SK-N-SH treated with all-trans-retinoic acid at 6 μM for 48 hours (cell line): ENCODE results near the gene IL22RA2.

Source experiments
- ATAC-seq: fragments of 200-7000 bp; cut with Tn5 transposase; 3 replicates; pipeline ENCODE4 v1.9.1; 2020; ENCODE audit warnings: mild to moderate bottlenecking, moderate library complexity
- ARNTL ChIP-seq: fragments of 450-650 bp; formaldehyde crosslinking; IDR thresholded peaks from 2 replicates; pipeline ENCODE4 v1.5.0; 2020; ENCODE audit warnings: low read depth, mild to moderate bottlenecking, moderate library complexity, borderline replicate concordance
- BACH2 ChIP-seq: fragments of 250-450 bp; sonication (Bioruptor Pico); IDR thresholded peaks from 2 replicates; pipeline ENCODE4 v1.9.0; 2021; ENCODE audit warnings: mild to moderate bottlenecking, borderline replicate concordance
- CREB5 ChIP-seq: fragments of 250-450 bp; sonication (Bioruptor Pico); IDR thresholded peaks from 2 replicates; pipeline ENCODE4 v1.5.1; 2020; ENCODE audit warnings: low read depth, mild to moderate bottlenecking, moderate library complexity
- CSDC2 ChIP-seq: fragments of 250-450 bp; sonication (Bioruptor Pico); IDR thresholded peaks from 2 replicates; pipeline ENCODE4 v1.5.0; 2020; ENCODE audit warnings: mild to moderate bottlenecking, moderate library complexity
- CSRNP3 ChIP-seq: fragments of 250-450 bp; sonication (Bioruptor Pico); IDR thresholded peaks from 2 replicates; pipeline ENCODE4 v1.5.1; 2021; ENCODE audit warnings: mild to moderate bottlenecking, moderate library complexity
- ESRRG ChIP-seq: fragments of 250-450 bp; sonication (Bioruptor Pico); IDR thresholded peaks from 2 replicates; pipeline ENCODE4 v1.6.1; 2021; ENCODE audit warnings: mild to moderate bottlenecking
- GLIS3 ChIP-seq: fragments of 250-450 bp; sonication (Bioruptor Pico); IDR thresholded peaks from 2 replicates; pipeline ENCODE4 v1.5.0; 2020; ENCODE audit warnings: mild to moderate bottlenecking, moderate library complexity
- ISL1 ChIP-seq: fragments of 250-450 bp; sonication (Bioruptor Pico); IDR thresholded peaks from 2 replicates; pipeline ENCODE4 v2.1.2; 2022; ENCODE audit warnings: mild to moderate bottlenecking, moderate library complexity
- OSR1 ChIP-seq: fragments of 250-450 bp; sonication (Bioruptor Pico); IDR thresholded peaks from 2 replicates; pipeline ENCODE4 v1.8.0; 2022; ENCODE audit warnings: moderate library complexity, mild to moderate bottlenecking, inconsistent platforms
- PATZ1 ChIP-seq: fragments of 250-450 bp; sonication (Bioruptor Pico); IDR thresholded peaks from 2 replicates; pipeline ENCODE4 v1.8.0; 2020; ENCODE audit warnings: mild to moderate bottlenecking, moderate library complexity, borderline replicate concordance
- PPARA ChIP-seq: fragments of 250-450 bp; sonication (Bioruptor Pico); IDR thresholded peaks from 2 replicates; pipeline ENCODE4 v1.5.0; 2020; ENCODE audit warnings: mild to moderate bottlenecking, borderline replicate concordance
- RARB ChIP-seq: fragments of 250-450 bp; sonication (Bioruptor Pico); IDR thresholded peaks from 2 replicates; pipeline ENCODE4 v1.8.0; 2021; ENCODE audit warnings: mild to moderate bottlenecking, moderate library complexity
- SNAI2 ChIP-seq: fragments of 250-450 bp; sonication (Bioruptor Pico); IDR thresholded peaks from 2 replicates; pipeline ENCODE4 v1.5.0; 2020; ENCODE audit warnings: mild to moderate bottlenecking, moderate library complexity
- TCF4 ChIP-seq: fragments of 250-450 bp; sonication (Bioruptor Pico); IDR thresholded peaks from 2 replicates; pipeline ENCODE4 v1.8.0; 2021; ENCODE audit warnings: mild to moderate bottlenecking, moderate library complexity, borderline replicate concordance
- TOX ChIP-seq: fragments of 250-450 bp; sonication (Bioruptor Pico); IDR thresholded peaks from 2 replicates; pipeline ENCODE4 v1.8.0; 2021; ENCODE audit warnings: mild to moderate bottlenecking, moderate library complexity, borderline replicate concordance
- TSHZ2 ChIP-seq: fragments of 250-450 bp; sonication (Bioruptor Pico); IDR thresholded peaks from 2 replicates; pipeline ENCODE4 v1.5.0; 2020; ENCODE audit warnings: mild to moderate bottlenecking, moderate library complexity
- ZC3H10 ChIP-seq: fragments of 250-450 bp; sonication (Bioruptor Pico); IDR thresholded peaks from 2 replicates; pipeline ENCODE4 v1.5.1; 2021; ENCODE audit warnings: mild to moderate bottlenecking, moderate library complexity
- ZFP3 ChIP-seq: fragments of 250-450 bp; sonication (Bioruptor Pico); IDR thresholded peaks from 2 replicates; pipeline ENCODE4 v1.5.0; 2020; ENCODE audit warnings: mild to moderate bottlenecking, moderate library complexity
- ZFP30 ChIP-seq: fragments of 450-650 bp; formaldehyde crosslinking; IDR thresholded peaks from 2 replicates; pipeline ENCODE4 v1.5.0; 2022; ENCODE audit warnings: mild to moderate bottlenecking, moderate library complexity
- ZNF565 ChIP-seq: fragments of 450-650 bp; formaldehyde crosslinking; conservative IDR thresholded peaks from 2 replicates; pipeline ENCODE4 v1.5.0; 2020; ENCODE audit warnings: low read depth, mild to moderate bottlenecking, moderate library complexity
- ZNF70 ChIP-seq: fragments of 450-650 bp; formaldehyde crosslinking; IDR thresholded peaks from 2 replicates; pipeline ENCODE4 v1.5.0; 2020; ENCODE audit warnings: mild to moderate bottlenecking, moderate library complexity
- ZNF8 ChIP-seq: fragments of 450-650 bp; formaldehyde crosslinking; IDR thresholded peaks from 2 replicates; pipeline ENCODE4 v1.5.0; 2020; ENCODE audit warnings: mild to moderate bottlenecking, moderate library complexity
- TF ChIP-seq, protein P1 (sequence below): fragments of 250-450 bp; sonication (Bioruptor Pico); IDR thresholded peaks from 2 replicates; pipeline ENCODE4 v1.8.0; 2021; ENCODE audit warnings: low read depth, mild to moderate bottlenecking, moderate library complexity, borderline replicate concordance

IL22RA2 gene

GRCh38 chr6:137149035-137149393, 24.4 kb downstream of the IL22RA2 start:
- no peak for TF ChIP-seq ZNF8 (CRISPR knock-in tag)
- TF ChIP-seq GLIS3 = no peak
- TF ChIP-seq CREB5 (CRISPR knock-in tag) = no peak
- no peak for ATAC-seq

- ATAC-seq = no peak
- TF ChIP-seq GLIS3 = no peak
- TF ChIP-seq CSDC2 (CRISPR knock-in tag) = no peak
- no peak for TF ChIP-seq PPARA (CRISPR knock-in tag)
- TF ChIP-seq, protein P1, sequence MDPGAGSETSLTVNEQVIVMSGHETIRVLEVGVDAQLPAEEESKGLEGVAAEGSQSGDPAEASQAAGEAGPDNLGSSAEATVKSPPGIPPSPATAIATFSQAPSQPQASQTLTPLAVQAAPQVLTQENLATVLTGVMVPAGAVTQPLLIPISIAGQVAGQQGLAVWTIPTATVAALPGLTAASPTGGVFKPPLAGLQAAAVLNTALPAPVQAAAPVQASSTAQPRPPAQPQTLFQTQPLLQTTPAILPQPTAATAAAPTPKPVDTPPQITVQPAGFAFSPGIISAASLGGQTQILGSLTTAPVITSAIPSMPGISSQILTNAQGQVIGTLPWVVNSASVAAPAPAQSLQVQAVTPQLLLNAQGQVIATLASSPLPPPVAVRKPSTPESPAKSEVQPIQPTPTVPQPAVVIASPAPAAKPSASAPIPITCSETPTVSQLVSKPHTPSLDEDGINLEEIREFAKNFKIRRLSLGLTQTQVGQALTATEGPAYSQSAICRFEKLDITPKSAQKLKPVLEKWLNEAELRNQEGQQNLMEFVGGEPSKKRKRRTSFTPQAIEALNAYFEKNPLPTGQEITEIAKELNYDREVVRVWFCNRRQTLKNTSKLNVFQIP (CRISPR knock-in tag) = no peak
- TF ChIP-seq SNAI2 (CRISPR knock-in tag) = no peak
- no peak for TF ChIP-seq CREB5 (CRISPR knock-in tag)
- no peak for TF ChIP-seq ZFP3 (CRISPR knock-in tag)
- no peak for TF ChIP-seq TCF4 (CRISPR knock-in tag)
- TF ChIP-seq ISL1 = no peak
- TF ChIP-seq OSR1 (CRISPR knock-in tag) = no peak
- no peak for TF ChIP-seq ZNF8 (CRISPR knock-in tag)
- TF ChIP-seq TOX (CRISPR knock-in tag) = no peak
- no peak for TF ChIP-seq ZC3H10 (CRISPR knock-in tag)
- TF ChIP-seq ZFP30 (CRISPR knock-in tag) = no peak
- TF ChIP-seq CSRNP3 (CRISPR knock-in tag) = no peak
- no peak for TF ChIP-seq ZNF565 (CRISPR knock-in tag)
- no peak for TF ChIP-seq ZNF70 (CRISPR knock-in tag)
Measured at GRCh38 chr6:137148306-137149034, 25.0 kb downstream of the IL22RA2 start.

- TF ChIP-seq TOX (CRISPR knock-in tag) = no peak
- TF ChIP-seq CSDC2 (CRISPR knock-in tag) = no peak
- TF ChIP-seq OSR1 (CRISPR knock-in tag) = no peak
- no peak for TF ChIP-seq ESRRG
- TF ChIP-seq TCF4 (CRISPR knock-in tag) = no peak
- no peak for TF ChIP-seq ZFP3 (CRISPR knock-in tag)
- no peak for TF ChIP-seq ZC3H10 (CRISPR knock-in tag)
- TF ChIP-seq TSHZ2 = no peak
- no peak for TF ChIP-seq ZNF565 (CRISPR knock-in tag)
- no peak for TF ChIP-seq RARB (CRISPR knock-in tag)
- no peak for TF ChIP-seq PATZ1 (CRISPR knock-in tag)
- TF ChIP-seq BACH2 (CRISPR knock-in tag) = no peak
- TF ChIP-seq CREB5 (CRISPR knock-in tag) = no peak
- TF ChIP-seq ARNTL (CRISPR knock-in tag) = no peak
- TF ChIP-seq ZNF70 (CRISPR knock-in tag) = no peak
- TF ChIP-seq, all 23 proteins: peak for 0
- no peak for ATAC-seq
Measured at GRCh38 chr6:137147195-137147594, 26.2 kb downstream of the IL22RA2 start.
